ENCODE results near the gene DNAH8.

GRCh38 chr6:38782616-38783015, 67.5 kb downstream of the DNAH8 start:
- TF ChIP-seq CTCF (IDR thresholded peaks at IDR 0.05) (no peak), REST (IDR thresholded peaks at IDR 0.05; ENCODE audit: insufficient read depth in 1 of 2, low read depth in 2 of 2, low read length in 1 of 2) (no peak), POLR2AphosphoS5 (IDR thresholded peaks at IDR 0.05; ENCODE audit: low read depth, low read length) (no peak), SIN3A (IDR thresholded peaks at IDR 0.05; ENCODE audit: borderline replicate concordance, insufficient read depth, low read depth, low read length) (no peak)

All from Panc1 (cell line).